CD4-positive, alpha-beta T cell treated with Interleukin-15 for 1 hour (primary cell): ENCODE measurements around the gene RPS28.
"Not testable (repeated sequence)": the region's sequence is repeated elsewhere in the genome, so short reads cannot be mapped to it uniquely, and the experiment has no call there.

ENCODE experiments used
- DNase-seq: peaks from one replicate; pipeline ENCODE4 v3.0.0-alpha.2; 2020

RPS28 gene

DNA sequence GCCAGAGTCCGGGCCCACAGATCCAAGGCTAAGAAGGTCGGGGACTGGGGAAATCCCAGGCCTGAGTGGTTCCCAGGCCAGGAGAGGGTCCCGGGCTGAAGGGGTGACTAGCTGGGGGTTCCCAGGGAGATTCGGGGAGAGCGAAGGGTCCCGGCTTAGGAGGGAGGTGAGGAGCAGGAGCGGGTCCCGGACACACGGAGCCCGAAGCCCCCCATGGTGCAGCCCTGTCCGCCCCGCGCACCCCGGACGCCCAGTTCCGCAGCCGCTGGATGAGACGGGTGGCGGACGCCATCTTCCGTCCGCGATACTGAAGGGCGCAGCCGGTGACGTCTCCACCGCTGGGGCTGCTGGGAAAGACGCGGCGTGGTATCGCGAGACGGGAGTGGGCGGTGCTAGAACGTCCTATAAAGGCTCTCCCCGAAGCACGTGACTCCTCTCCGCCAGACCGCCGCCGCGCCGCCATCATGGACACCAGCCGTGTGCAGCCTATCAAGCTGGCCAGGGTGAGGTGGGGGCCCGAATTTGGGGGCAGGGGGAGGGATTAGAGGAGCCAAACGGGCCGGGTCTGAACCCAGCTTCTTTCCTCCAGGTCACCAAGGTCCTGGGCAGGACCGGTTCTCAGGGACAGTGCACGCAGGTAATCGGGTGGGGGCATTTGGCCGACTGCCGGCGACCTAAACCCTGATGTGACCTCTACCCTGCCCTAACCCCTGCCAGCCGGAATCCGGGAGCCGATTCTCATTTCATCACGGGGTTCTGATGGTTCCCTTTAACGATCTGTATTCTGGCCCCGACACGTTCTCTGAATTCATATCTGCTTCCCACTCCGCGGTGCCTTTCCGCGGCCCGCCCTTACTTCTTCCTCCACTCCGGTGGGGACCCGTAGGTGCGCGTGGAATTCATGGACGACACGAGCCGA lies at the start of gene RPS28, which contains the start of gene NDUFA7:
Gene RPS28 (plus strand): TSS at position 430 of the 919 bp plus-strand sequence. CDS start 35 bp downstream, at position 465.
Gene NDUFA7 (minus strand): TSS at position 309 of the 919 bp plus-strand sequence. CDS start 17 bp downstream, at position 292.
- peak; percentile 96 for DNase-seq

DNA sequence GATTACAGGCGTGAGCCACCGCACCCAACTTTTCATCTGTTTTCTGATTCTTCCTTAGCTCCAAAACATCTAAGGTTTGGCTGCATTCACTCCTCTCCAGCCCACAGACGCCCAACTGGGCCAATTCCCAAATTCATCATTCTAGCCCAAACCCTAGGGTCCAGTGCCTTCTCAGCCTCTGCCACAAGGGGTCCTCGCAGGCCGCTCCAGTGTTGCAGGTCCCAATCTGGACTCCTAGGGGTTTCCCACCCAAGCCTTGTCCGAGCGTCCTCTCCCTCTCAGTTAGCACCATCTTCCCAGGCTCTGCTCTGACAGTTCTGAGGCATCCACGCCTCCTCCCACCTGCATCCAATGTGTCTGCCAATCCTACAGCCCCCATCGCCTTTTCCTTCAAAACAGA lies 44.8 kb upstream of the RPS28 start:
- DNase-seq: not testable (repeated sequence)

DNA sequence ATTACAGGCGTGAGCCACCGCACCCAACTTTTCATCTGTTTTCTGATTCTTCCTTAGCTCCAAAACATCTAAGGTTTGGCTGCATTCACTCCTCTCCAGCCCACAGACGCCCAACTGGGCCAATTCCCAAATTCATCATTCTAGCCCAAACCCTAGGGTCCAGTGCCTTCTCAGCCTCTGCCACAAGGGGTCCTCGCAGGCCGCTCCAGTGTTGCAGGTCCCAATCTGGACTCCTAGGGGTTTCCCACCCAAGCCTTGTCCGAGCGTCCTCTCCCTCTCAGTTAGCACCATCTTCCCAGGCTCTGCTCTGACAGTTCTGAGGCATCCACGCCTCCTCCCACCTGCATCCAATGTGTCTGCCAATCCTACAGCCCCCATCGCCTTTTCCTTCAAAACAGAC lies 30.0 kb upstream of the RPS28 start:
- DNase-seq: not testable (repeated sequence)

DNA sequence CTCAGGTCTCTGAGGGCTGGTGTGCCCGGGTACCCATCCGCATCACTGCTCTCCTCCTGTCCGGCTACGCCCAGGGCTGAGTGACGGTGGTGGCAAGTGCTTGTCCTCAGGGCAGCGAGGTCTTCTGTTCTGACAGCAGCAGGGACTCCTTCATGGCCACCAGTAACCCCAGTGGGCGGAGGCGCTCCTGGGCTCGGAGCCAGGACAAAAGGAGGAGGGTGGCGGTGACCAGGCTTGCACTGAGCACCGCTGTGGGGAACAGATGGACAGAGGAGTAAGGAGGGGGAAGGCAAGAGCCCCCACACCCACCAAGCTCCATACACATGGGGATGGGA lies 19.0 kb upstream of the RPS28 start:
- no peak for DNase-seq

DNA sequence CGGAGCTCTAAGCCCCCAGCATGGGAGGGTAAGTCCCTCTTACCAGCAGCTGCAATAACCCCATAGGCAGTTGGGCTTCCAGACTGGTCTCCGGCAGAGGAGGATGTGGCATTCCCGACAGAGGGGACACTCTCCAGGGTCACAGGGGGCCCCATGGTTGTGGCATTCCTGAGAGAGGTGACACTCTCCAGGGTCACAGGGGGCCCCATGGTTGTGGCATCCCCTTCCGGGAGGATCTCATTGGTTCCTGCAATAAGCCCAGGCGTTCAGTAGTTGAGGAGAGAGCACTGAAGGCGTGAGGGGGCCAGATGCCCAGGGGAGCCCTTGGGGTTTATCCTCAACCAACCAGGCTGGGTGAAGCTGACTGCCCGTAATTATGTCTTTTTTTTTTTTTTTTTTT lies 18.6 kb upstream of the RPS28 start:
- no peak for DNase-seq

DNA sequence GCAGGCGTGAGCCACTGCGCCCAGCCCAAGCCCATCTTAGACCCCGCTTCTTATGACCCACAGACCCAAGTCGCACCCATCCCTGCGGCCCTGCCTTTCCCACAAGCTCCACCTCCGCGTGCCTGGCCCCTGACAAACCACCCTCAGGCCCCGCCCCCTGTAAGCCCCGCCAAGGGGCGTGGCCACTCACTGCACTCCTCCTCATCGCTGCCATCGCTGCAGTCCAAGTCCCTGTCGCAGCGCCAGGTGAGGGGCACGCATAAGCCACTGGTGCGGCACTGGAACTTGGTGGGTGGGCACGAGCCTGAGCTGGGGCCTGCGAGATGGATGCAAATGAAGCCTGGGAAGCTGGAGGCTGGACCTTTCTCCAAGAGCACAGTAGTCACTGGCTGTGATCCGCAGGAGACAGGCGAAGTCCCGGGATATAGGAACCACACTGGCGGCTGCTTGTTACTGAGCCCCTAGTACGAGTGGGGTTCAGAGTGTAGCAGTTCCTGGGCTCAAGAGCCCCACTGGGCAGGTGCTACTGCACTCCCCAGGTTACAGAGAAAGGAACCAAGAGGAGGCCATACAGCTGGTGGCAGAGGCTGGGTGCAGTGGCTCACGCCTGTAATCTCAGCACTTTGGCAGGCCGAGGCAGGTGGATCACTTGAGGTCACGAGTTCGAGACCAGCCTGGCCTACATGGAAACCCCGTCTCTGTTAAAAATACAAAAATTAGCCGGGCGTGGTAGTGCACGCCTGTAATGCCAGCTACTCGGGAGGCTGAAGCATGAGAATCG lies 16.3 kb upstream of the RPS28 start:
- DNase-seq: no peak

DNA sequence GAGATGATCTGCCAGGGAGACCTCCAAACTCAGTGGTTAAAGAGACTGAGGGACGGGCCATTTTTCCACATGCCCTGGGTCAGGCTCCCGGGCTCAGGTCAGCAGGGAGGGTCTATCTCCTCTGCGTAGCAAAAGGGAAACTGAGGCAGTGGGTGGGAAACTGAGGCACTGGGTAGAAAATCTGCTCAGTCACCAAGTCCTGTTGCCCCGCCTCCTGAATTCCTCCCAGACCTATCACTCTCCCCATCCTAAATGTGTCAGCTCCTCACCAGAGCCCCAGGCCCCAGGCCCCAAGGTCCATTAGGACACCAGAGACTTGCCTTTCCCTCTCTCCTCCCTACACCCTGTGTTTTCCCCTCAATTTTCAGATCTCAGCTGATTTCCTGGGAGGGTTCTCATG lies 15.5 kb upstream of the RPS28 start:
- DNase-seq: no peak

DNA sequence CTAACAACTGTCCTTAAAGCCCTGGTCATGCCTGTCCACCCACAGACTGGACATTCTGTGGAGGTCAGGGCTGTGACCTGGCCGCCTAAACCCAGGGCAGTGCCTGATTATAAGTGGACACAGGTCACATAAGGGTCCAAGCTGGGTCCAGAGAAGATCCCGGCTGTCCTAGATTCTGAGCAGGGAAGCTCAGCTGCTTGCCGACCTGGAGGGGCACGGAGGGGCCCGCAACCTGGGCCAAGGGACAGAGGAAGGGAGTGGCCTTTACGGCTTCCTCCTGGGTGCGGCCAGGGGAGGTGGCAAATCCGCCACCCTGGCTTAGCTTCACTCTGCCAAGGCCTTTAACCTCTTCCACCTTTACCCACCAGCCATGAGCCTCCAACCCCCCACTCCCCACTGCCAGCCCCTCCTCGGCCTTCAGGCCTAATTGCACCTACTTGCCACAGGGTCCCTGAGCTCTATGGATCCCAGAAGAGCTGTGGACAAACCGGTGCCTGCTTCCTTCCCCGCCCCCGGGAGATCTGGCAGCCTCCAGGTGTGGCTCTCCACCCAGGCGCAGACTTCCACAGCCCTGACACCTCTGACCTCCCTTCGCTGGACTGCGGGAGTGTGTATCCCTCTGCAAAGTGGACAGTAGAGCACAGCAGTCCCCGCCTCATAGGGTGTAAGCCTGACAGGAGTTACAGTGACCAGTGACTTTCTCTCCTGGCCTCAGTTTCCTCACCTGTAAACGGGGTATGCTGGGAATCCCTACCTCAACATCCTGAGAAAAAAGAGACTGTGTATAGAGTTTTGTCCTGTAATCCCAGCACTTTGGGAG lies 14.9 kb upstream of the RPS28 start:
- no peak for DNase-seq

DNA sequence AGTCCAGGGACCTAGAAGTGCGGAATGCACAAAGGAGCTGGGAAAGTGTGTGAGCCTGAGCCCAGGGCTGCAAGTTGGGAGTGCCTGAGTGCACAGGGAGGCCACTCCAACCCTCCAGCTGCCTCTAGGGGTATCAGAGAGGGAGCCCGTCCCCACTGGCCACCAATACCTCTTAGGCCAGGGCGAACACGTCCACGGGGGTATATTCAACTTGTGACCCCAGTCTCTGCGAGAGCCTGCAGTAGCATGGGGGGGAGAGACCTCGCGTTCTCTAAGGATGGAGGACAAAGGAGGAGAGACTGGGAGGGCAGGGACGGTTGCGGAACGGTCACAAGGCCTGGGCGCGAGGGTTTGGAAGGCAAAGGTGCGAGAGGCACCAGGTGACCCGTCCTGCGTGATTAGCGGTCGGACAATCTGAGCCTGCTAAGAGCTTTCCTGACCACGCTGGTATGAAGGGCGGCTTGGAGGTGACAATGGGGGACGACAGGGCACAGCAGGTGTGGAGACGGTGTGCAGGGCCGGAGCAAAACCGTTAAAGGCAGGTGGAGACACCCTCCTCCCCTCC lies 13.8 kb upstream of the RPS28 start:
- DNase-seq: no peak

DNA sequence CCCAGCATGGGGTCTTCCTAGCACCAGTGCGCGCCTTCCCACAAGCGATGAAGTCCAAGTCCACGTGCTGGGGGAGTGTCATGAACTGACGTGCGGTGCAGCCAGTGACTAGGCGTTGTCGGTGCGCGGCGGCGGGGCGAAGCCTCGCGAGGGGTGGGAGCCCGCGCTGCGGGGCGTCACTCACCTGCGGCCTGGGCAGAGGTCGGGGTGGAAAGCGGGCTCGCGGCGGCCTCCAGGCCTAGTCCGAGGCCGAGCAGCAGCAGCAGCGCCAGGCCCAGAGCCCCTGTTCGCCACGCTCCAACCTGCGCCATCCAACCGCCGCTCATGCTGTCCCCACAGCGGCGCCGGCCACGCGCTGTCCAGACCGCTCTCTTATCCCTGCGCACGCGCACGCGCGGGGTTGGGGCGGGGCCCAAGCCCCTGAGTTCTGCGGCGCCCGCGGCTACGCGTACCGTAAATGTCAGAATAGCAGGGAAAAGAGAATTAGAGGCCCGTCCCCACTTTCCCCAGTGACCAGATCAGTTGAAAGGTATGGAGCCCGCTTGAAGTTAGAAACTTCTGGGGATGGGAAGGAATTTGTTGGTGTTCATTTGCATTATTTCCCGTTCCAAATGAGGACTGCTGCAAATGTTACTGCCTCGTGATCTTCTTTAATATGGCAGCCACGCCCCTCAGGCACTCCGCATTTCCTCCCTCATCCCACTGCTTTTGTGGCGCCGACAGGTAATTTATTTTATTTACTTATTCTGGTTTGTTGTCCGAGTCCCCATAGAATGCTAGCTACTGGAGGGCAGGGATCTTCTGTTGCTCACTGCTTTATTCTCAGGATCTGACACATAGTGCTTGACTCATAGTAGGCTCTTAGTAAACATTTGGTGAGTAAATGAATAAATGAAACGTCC lies 13.1 kb upstream of the RPS28 start, which contains the start of gene CD320:
Gene CD320 (minus strand): TSS at position 394 of the 902 bp plus-strand sequence. CDS start 68 bp downstream, at position 326.
- DNase-seq: peak; percentile 82

DNA sequence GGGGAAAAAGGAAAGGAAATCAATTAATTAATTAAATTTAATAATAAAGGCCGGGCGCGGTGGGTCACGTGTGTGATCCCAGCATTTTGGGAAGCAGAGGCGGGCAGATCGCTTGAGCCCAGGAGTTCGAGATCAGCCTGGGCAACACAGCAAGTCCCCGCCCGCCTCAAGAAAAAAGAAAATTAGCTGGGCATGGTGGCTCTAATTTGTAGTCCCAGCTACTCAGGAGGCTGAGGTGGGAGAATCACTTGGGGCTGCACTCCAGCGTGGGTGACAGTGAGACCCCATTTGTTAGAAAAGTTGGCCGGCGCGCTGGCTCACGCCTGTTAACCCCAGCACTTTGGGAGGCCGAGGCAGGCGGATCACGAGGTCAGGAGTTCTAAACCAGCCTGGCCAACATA lies 12.4 kb upstream of the RPS28 start:
- DNase-seq: no peak

DNA sequence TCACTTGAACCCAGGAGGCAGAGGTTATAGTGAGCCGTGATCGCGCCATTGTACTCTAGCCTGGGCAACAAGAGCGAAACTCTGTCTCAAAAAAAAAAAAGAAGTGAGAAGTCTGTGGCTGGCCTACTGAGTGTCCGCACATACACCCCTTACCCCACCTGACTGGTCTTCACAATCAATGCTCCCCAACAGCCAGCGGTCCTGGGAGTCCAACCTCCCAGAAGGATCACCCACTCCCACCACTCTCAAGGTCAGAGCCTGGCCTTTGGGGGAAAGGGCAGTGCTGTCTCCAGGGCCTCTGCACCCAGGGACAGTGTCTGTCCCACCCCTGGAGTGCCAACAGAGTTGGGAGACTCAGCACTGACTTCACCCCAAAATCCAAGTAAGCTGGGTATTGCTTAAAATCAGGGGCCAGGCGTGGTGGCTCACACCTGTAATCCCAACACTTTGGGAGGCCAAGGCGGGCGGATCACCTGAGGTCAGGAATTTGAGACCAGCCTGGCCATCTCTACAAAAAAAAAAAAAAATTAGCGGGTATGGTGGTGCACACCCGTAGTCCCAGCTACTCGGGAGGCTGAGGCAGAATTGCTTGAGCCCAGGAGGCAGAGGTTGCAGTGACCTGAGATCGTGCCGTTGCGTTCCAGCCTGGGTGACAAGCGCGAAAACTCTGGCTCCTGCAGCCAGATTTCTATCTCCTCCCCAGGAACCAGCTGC lies 10.8 kb upstream of the RPS28 start:
- no peak for DNase-seq

DNA sequence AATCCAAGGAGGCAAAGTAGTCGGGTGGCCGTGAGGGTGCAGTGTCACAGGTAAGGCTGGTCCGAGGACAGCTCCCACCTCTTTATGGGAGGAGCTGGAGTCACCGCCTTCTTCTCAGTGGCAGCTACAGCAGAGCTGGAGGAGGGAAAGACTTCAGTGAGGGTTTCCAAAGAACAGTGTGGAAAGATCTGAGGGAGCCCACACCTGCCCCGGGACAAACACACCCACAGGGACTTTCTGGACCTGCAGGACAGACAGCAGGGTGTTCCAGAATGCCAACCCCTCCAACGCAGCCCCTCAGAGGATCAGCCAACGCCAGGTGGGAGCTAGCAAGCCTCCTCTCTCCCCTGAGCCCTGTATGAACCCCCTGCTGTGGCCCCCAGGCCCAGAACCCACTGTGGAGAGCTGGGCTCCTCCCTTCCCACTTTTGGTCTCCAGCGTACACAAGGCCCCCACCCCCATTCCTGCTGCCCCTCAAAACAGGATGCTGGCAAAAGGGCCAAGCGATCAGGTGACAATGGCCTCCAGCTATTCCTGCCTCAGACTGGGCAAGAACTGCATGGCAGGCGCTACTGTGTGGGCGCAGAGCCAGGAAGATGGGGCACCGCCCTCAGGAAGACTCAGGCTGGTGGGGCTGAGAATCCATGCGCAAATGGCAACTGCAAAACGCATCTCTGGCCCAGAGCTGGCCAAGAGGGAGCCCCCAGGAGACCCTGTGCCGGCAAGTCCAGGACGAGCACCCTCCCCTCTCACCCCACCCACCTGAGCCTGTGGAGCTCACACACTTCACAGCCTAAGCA lies 9.6 kb upstream of the RPS28 start:
- no peak for DNase-seq

DNA sequence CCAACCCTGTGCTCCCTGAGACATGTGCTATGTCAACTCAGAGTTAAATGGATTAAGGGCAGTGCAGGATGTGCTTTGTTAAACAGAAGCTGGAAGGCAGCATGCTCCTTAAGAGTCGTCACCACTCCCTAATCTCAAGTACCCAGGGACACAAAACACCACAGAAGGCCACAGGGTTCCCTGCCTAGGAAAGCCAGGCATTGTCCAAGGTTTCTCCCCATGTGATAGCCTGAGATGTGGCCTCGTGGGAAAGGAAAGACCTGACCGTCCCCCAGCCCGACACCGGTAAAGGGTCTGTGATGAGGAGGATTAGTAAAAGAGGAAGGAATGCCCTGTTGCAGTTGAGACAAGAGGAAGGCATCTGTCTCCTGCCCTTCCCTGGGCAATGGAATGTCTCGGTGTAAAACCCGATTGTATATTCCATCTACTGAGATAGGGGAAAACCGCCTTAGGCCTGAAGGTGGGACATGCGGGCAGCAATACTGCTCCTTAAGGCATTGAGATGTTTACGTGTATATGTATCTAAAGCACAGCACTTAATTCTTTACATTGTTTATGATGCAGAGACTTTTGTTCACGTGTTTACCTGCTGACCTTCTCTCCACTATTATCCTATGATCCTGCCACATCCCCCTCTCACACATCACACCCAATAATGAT lies 6.2 kb upstream of the RPS28 start:
- DNase-seq: not testable (repeated sequence)

DNA sequence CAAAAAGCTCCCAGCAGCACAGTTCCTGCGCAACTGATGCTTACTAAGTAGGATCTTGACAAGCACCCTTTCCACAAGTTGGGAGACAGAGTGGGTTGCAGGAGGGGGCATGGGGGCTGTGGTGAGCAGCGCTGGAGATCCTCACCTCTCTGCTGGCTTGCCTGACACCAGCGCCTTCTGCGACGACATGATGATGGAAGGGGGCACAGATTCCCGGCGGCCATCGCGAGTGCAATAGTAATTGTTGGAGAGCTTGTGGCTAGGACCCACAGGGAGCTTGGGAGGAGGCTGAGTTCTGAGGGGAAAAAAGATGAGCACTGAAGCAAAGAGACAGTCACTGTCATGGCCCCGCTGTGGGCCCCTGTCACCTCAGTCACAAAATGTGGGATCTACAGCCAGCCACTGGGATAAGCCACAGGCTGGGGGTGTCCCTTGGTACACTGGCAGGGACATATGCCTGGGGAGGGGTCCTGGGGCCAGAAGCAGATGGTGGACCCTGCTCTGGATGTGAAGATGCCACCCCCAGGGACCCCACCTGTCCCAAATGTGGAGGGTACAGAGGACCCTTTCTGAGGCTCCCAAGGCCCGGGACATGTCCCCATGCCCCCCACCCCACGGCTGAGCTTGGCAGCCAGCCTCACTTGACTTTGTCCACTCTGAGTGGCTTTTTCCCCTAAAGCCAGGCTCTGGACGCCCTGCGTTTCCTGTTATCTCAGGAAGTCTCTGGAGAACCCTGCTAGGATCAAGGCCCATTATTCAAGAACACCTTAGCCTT lies 4.8 kb upstream of the RPS28 start:
- DNase-seq: no peak

DNA sequence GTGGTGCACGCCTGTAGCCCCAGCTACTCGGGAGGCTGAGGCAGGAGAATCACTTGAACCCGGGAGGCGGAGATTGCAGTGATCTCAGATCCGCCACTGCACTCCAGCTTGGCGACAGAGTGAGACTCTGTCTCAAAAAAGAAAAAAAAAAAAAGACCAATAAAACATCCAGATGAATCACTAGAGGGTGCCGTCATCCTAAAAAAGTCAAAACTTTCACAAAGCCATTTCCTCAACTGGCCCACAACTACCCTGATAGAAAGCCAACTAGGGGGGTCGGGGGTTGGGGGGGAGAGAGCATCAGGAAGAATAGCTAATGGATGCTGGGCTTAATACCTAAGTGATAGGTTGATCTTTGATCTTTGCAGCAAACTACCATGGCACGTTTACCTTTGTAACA lies 2.5 kb upstream of the RPS28 start:
- DNase-seq: not testable (repeated sequence)

DNA sequence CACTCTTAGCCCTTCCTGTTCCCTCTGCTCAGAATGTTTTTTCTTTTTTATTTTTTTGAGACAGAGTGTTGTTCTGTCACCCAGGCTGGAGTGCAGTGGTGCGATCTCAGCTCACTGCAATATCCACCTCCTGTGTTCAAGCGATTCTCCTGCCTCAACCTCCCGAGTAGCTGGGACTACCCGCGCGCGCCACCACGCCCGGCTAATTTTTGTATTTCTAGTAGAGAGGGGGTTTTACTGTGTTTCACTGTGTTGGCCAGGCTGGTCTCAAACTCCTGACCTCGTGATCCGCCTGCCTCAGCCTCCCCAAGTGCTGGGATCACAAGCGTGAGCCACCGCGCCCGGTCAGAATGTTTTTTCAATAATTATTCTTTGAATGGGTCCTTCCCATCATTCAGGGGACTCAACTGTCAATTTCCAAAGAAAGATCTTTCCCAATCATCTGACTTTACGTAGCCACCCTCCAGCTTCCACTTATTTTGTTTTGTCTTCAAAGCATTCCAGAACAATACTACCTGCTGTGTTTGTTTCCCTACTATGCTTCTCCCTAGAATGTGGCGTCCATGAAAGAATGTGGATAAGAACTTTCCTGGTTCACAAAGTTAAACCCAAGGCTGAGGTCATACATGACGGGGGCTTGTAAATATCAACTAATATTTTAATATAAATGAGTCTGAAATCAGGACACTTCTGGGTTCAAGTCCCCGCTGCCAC lies 1.3 kb upstream of the RPS28 start:
- no peak for DNase-seq

DNA sequence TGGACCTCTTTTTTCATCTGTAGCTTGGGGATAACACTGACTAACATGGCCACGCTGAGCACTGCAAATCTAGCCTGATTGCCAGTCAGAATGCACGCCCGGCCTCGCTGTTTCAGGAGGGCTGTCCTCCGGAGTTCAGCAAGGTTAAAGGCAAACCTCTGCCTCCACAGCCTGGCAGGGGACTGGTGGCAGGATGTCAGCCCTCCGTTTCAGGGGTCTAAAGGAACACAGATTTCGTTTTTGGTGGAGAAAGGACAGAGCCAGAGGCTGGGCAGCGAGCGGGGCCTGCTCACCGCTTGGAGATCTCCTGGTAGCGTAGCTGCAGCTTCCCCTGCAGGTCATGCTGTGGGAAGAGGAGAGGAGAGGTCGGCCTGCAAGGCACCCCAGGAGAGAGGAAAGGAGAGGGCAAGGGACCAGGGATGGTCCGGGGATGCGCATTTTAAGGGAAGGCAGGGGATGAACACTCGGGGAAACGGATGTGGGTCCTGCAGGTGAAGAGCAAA lies 681 bp upstream of the RPS28 start:
- no peak for DNase-seq
